H1 (cell line): Measurements from ENCODE around the gene DKK3. TPM values are rescaled to one million over a fixed set of nuclear protein-coding genes. Genes with fewer than 3 reads are reported as not detected.

Experiments used
- CTCF ChIA-PET: fragments of 300-600 bp; sonication (Branson Sonifier 250); formaldehyde crosslinking; loops from one replicate; lab custom pipeline; 2021; ENCODE audit not compliant: partially characterized antibody; lab: Charles Lee
- POLR2A ChIA-PET: fragments of 300-600 bp; sonication (Branson Sonifier 250); formaldehyde crosslinking; loops from one replicate; lab custom pipeline; 2021; ENCODE audit warnings: inconsistent platforms; ENCODE audit not compliant: partially characterized antibody; lab: Charles Lee
- DNase-seq, 2 experiments: peaks; one replicate each; pipeline versions ENCODE4 v3.0.0 to v3.0.0-alpha.2; 2010 to 2022; ENCODE audit warnings: low spot score in 2 of 2, low read depth in 1 of 2, mixed read lengths in 1 of 2
- FAIRE-seq: peaks from 2 replicates; lab custom pipeline; 2011; peaks lifted over from hg19 to GRCh38; lab: Jason Lieb, UNC
- H2AFZ ChIP-seq: 2 replicates; pipeline ENCODE4 v1.8.1; 2012; ENCODE audit warnings: low read length, inconsistent platforms
- H2AK5ac ChIP-seq: 2 replicates; pipeline ENCODE4 v1.6.1; 2013; ENCODE audit warnings: low read depth, low read length
- H2BK120ac ChIP-seq: replicated peaks from 2 replicates; pipeline ENCODE3; 2013; ENCODE audit warnings: low read depth, low read length, inconsistent platforms
- H2BK12ac ChIP-seq: 2 replicates; pipeline ENCODE4 v1.6.1; 2013; ENCODE audit warnings: low read depth, low read length
- H2BK15ac ChIP-seq: 2 replicates; pipeline ENCODE4 v1.6.1; 2013; ENCODE audit warnings: low read length
- H2BK20ac ChIP-seq: 2 replicates; pipeline ENCODE4 v1.6.1; 2013; ENCODE audit warnings: low read length
- H2BK5ac ChIP-seq: 2 replicates; pipeline ENCODE4 v1.6.1; 2013; ENCODE audit warnings: low read depth, low read length
- H3K14ac ChIP-seq: 2 replicates; pipeline ENCODE4 v1.6.1; 2013; ENCODE audit warnings: inconsistent platforms; ENCODE audit not compliant: insufficient read length
- H3K18ac ChIP-seq: 2 replicates; pipeline ENCODE4 v1.6.1; 2013; ENCODE audit warnings: low read length; ENCODE audit errors: extremely low read depth
- H3K23ac ChIP-seq: 2 replicates; pipeline ENCODE4 v1.6.1; 2013; ENCODE audit warnings: inconsistent platforms; ENCODE audit not compliant: insufficient read length
- H3K23me2 ChIP-seq: 2 replicates; pipeline ENCODE4 v1.6.1; 2013; ENCODE audit warnings: low read depth, low read length
- H3K27ac ChIP-seq: 2 replicates; pipeline ENCODE4 v1.6.1; 2011; ENCODE audit warnings: low read depth, low read length, inconsistent platforms
- H3K27me3 ChIP-seq, 4 experiments: replicated peaks in 1 of 4; 1 replicate in 1 of 4; 2 replicates in 3 of 4; pipeline versions ENCODE4 v1.6.1 to v1.8.1; 2011 to 2013; ENCODE audit warnings: low read length in 3 of 4, mild to moderate bottlenecking in 3 of 4, inconsistent platforms in 2 of 4, mixed read lengths in 2 of 4, moderate library complexity in 1 of 4; ENCODE audit not compliant: control insufficient read depth in 3 of 4, insufficient read depth in 3 of 4; ENCODE audit errors: extremely low read depth in 1 of 4
- H3K36me3 ChIP-seq, 4 experiments: 2 replicates each; pipeline versions ENCODE4 v1.6.1 to v1.8.1; 2011 to 2013; ENCODE audit warnings: mild to moderate bottlenecking in 4 of 4, low read length in 3 of 4, moderate library complexity in 2 of 4, control low read depth in 1 of 4, inconsistent platforms in 1 of 4; ENCODE audit not compliant: insufficient read depth in 4 of 4, control insufficient read depth in 2 of 4
- H3K4ac ChIP-seq: replicated peaks from 2 replicates; pipeline ENCODE3; 2013; ENCODE audit warnings: low read length, low read depth, mixed read lengths, inconsistent platforms; ENCODE audit not compliant: insufficient read length
- H3K4me1 ChIP-seq, 4 experiments: replicated peaks in 1 of 4; 1 replicate in 1 of 4; 2 replicates in 3 of 4; pipeline versions ENCODE4 v1.6.1 to v1.8.1; 2011 to 2013; ENCODE audit warnings: low read length in 3 of 4, inconsistent platforms in 2 of 4, mixed read lengths in 1 of 4; ENCODE audit not compliant: insufficient read depth in 4 of 4, control insufficient read depth in 3 of 4
- H3K4me2 ChIP-seq, 2 experiments: 2 replicates each; pipeline versions ENCODE4 v1.6.1 to v1.8.1; 2011 to 2013; ENCODE audit warnings: low read depth in 2 of 2, low read length in 2 of 2, control low read depth in 1 of 2, inconsistent platforms in 1 of 2, mild to moderate bottlenecking in 1 of 2; ENCODE audit not compliant: insufficient read depth in 1 of 2
- H3K4me3 ChIP-seq, 4 experiments: fragments of 200-600, 300-600 bp in 1 of 4; sonication (generic), shearing (Covaris generic), sonication (Bioruptor Twin) in 1 of 4; 2 replicates each; pipeline versions ENCODE4 v1.5.1 to v1.8.1; 2011 to 2016; ENCODE audit warnings: low read length in 4 of 4, low read depth in 3 of 4, control low read depth in 2 of 4, inconsistent platforms in 2 of 4, mild to moderate bottlenecking in 2 of 4, mixed read lengths in 1 of 4, moderate library complexity in 1 of 4; ENCODE audit not compliant: insufficient read depth in 2 of 4; ENCODE audit errors: extremely low read depth in 1 of 4
- H3K56ac ChIP-seq: replicated peaks from 2 replicates; pipeline ENCODE3; 2013; ENCODE audit warnings: low read depth, mild to moderate bottlenecking, mixed read lengths, low read length, inconsistent platforms; ENCODE audit not compliant: insufficient read length
- H3K79me1 ChIP-seq: 2 replicates; pipeline ENCODE4 v1.6.1; 2013; ENCODE audit warnings: low read depth, low read length, control low read depth
- H3K79me2 ChIP-seq, 2 experiments: 2 replicates each; pipeline versions ENCODE4 v1.6.1 to v1.8.1; 2012 to 2013; ENCODE audit warnings: low read length in 2 of 2, mild to moderate bottlenecking in 2 of 2, inconsistent platforms in 1 of 2; ENCODE audit not compliant: insufficient read depth in 2 of 2, control insufficient read depth in 1 of 2
- H3K9ac ChIP-seq, 4 experiments: replicated peaks in 1 of 4; 1 replicate in 1 of 4; 2 replicates in 3 of 4; pipeline versions ENCODE4 v1.6.1 to v1.8.1; 2011 to 2013; ENCODE audit warnings: low read depth in 3 of 4, low read length in 3 of 4, control low read depth in 2 of 4, mild to moderate bottlenecking in 2 of 4, moderate library complexity in 2 of 4, inconsistent platforms in 1 of 4; ENCODE audit errors: extremely low read depth in 1 of 4
- H3K9me3 ChIP-seq, 2 experiments: 2 replicates each; pipeline versions ENCODE4 v1.6.1 to v1.8.1; 2012 to 2013; ENCODE audit warnings: mild to moderate bottlenecking in 2 of 2, moderate library complexity in 2 of 2, control low read depth in 1 of 2, inconsistent platforms in 1 of 2, low read depth in 1 of 2, low read length in 1 of 2, mixed read lengths in 1 of 2; ENCODE audit not compliant: insufficient read depth in 2 of 2
- H4K20me1 ChIP-seq, 2 experiments: replicated peaks in 1 of 2; 2 replicates each; pipeline versions ENCODE3 to v1.8.1; 2011 to 2013; ENCODE audit warnings: inconsistent platforms in 2 of 2, low read length in 2 of 2, mild to moderate bottlenecking in 1 of 2; ENCODE audit not compliant: insufficient read depth in 2 of 2, control insufficient read depth in 1 of 2
- H4K5ac ChIP-seq: 2 replicates; pipeline ENCODE4 v1.6.1; 2013; ENCODE audit warnings: low read length, low read depth, mixed read lengths, inconsistent platforms; ENCODE audit not compliant: insufficient read length
- H4K8ac ChIP-seq: 2 replicates; pipeline ENCODE4 v1.8.0; 2013; ENCODE audit warnings: mild to moderate bottlenecking, moderate library complexity, low read length, inconsistent platforms; ENCODE audit not compliant: insufficient read depth; ENCODE audit errors: extremely low read depth
- H4K91ac ChIP-seq: replicated peaks from 2 replicates; pipeline ENCODE3; 2013; ENCODE audit warnings: low read length, mixed read lengths, inconsistent platforms; ENCODE audit not compliant: insufficient read length
- CHD1 ChIP-seq: IDR thresholded peaks from 2 replicates; pipeline ENCODE4 v1.6.1; 2012; ENCODE audit warnings: low read depth, low read length, improper control_type of control experiment
- JUN ChIP-seq: IDR thresholded peaks from 2 replicates; pipeline ENCODE4 v1.6.1; 2011; ENCODE audit warnings: low read depth, mild to moderate bottlenecking, improper control_type of control experiment, low read length
- NRF1 ChIP-seq: IDR thresholded peaks from 2 replicates; pipeline ENCODE4 v1.6.1; 2011; ENCODE audit warnings: mild to moderate bottlenecking, low read depth, low read length, improper control_type of control experiment
- POU5F1 ChIP-seq: IDR thresholded peaks from 2 replicates; pipeline ENCODE4 v1.6.1; 2011; ENCODE audit warnings: low read depth, mild to moderate bottlenecking, low read length, moderate library complexity
- RNF2 ChIP-seq: fragments of 200-900, 300-1000 bp; sonication (generic); IDR thresholded peaks from 2 replicates; pipeline ENCODE4 v1.7.1; 2016; ENCODE audit warnings: borderline replicate concordance, low read depth, mild to moderate bottlenecking, antibody characterized with exemption, low read length; ENCODE audit not compliant: poor library complexity, severe bottlenecking; ENCODE audit errors: missing control alignments
- SAP30 ChIP-seq: fragments of 300-600 bp; sonication (generic); IDR thresholded peaks from 2 replicates; pipeline ENCODE4 v1.7.1; 2012; ENCODE audit warnings: low read length, moderate library complexity, mild to moderate bottlenecking, inconsistent platforms; ENCODE audit not compliant: insufficient read depth, insufficient replicate concordance
- SIX5 ChIP-seq: IDR thresholded peaks from 2 replicates; pipeline ENCODE4 v1.6.1; 2011; ENCODE audit warnings: mild to moderate bottlenecking, low read depth, low read length
- TEAD4 ChIP-seq: IDR thresholded peaks from 2 replicates; pipeline ENCODE4 v1.6.1; 2012; ENCODE audit warnings: low read depth, low read length, inconsistent platforms, mixed read lengths
- WGBS, 2 experiments: shearing (Covaris generic) in 1 of 2; methylation state at CpG; one replicate each; pipeline versions ENCODE4 v1.1.6 to v1.1.7; 2013 to 2015; ENCODE audit warnings: low lambda C conversion rate in 2 of 2, mixed read lengths in 2 of 2, inconsistent platforms in 1 of 2, low coverage in 1 of 2, missing lambda C conversion rate in 1 of 2; ENCODE audit not compliant: insufficient replicate concordance in 2 of 2, insufficient coverage in 1 of 2, insufficient read length in 1 of 2; ENCODE audit errors: extremely low coverage in 1 of 2, missing lambda C conversion rate in 1 of 2; 5-methylcytosine and 5-hydroxymethylcytosine counted together
- polyA plus RNA-seq, 7 experiments: library from polyadenylated mRNA; depleted of rRNA in 3 of 7; stranded (reverse) in 5 of 7; unstranded in 2 of 7; fragments of >200 nt in 5 of 7; fragments of 200-250 nt in 2 of 7; gene quantifications; 1 replicate in 5 of 7; 2 replicates in 1 of 7; 4 replicates in 1 of 7; pipeline versions ENCODE4 v1.2.1 to v1.2.3, GENCODE V29; 2011 to 2013; ENCODE audit warnings: missing spikeins in 2 of 7, mixed read lengths in 2 of 7
- total RNA-seq: library from RNA; stranded (reverse); fragmentation: NEBNext Ultra II Directional; extraction: Animal tissue kit (Norgen Biotek cat#: 25700); gene quantifications from 2 replicates; pipeline ENCODE4 v1.2.1, GENCODE V29; 2021

Gene DKK3
- total and polyA plus RNA-seq, 2 of the 8 experiments (the other 6 are each of a cell fraction or from before 2014, with no cell fraction given), result 30.0 to 40.1 TPM

DNA sequence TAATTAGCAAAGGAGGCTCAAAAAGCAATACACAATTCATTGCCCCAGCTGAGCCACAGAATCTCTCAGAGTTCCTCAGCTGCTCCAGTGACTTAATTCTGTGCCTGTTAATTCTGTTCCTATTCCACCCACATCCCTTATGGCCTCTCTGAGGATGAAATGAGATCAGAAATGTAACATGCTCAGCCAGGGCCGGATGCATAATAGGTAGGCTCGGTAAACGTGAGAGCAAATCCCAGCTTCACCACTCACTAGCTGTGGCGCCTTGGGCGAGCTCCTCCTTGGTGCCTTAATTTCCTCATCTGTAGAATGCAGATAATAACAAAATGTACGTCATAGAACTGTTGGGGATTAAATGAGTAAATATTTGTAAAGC, 42.8 kb upstream of the DKK3 start:
- H2BK5ac ChIP-seq, result no peak overlapping the region
- H4K91ac ChIP-seq, result no peak overlapping the region
- no peaks in the 10 kb centered on the region for H3K79me1 ChIP-seq
- no peak overlapping the region for H2BK15ac ChIP-seq
- H4K20me1 ChIP-seq, result no peaks in the 10 kb centered on the region
- ChIA-PET POLR2A (interaction anchor here (1.4 kb wide), 1 partner anchor 11 kb away, joined by 3 read pairs; no protein-coding TSS in a partner anchor), CTCF (interaction anchor here (0.6 to 12.7 kb wide), 14 partner anchors 10 to 1058 kb away, joined by 3 to 403 read pairs (median 6); no protein-coding TSS in a partner anchor)
- 82% methylated on average over 6 of the region's 6 CpGs; no CpG with 5 or more reads in 1 of the 2 experiments for WGBS, 2 experiments
- no peaks in the 10 kb centered on the region for H3K79me2 ChIP-seq
- no peak overlapping the region for H3K56ac ChIP-seq
- H2AFZ ChIP-seq, result no peak overlapping the region
- FAIRE-seq (no peak), DNase-seq (no peak)
- no peak overlapping the region for H3K9ac ChIP-seq
- no peak overlapping the region for H3K23ac ChIP-seq
- H3K27ac ChIP-seq, result no peak overlapping the region
- no peak overlapping the region for H2BK20ac ChIP-seq
- H2BK12ac ChIP-seq, result no peak overlapping the region
- H2BK120ac ChIP-seq, result no peak overlapping the region
- H3K27me3 ChIP-seq, result no peaks in the 10 kb centered on the region; a peak in 1 of 7 replicates
- H3K36me3 ChIP-seq, result no peaks in the 10 kb centered on the region
- no peak overlapping the region for H3K4ac ChIP-seq
- H3K23me2 ChIP-seq, result no peaks in the 10 kb centered on the region
- no peak overlapping the region for H3K14ac ChIP-seq
- TF ChIP-seq SIX5 (no peak), TEAD4 (no peak), SAP30 (no peak), POU5F1 (no peak), CHD1 (no peak), NRF1 (no peak), RNF2 (no peak), JUN (no peak)
- H3K4me1 ChIP-seq, result peaks cover 0 to 3% (median under 1%) of the 10 kb centered on the region in 4 experiments; a peak in 2 of 7 replicates
- no peak overlapping the region for H4K5ac ChIP-seq
- no peak overlapping the region for H2AK5ac ChIP-seq
- no peak overlapping the region for H3K4me3 ChIP-seq
- H3K9me3 ChIP-seq, result no peaks in the 10 kb centered on the region
- no peak overlapping the region for H3K18ac ChIP-seq
- H4K8ac ChIP-seq, result no peak overlapping the region; the same call in 1 of the 2 replicates
- no peak overlapping the region for H3K4me2 ChIP-seq
